CMK (cell line): ENCODE results near the gene FLOT2.
A peak's percentile ranks its signal among the peaks of the same experiment; 100 is the strongest.
"Not testable (repeated sequence)": the region's sequence is repeated elsewhere in the genome, so short reads cannot be mapped to it uniquely, and the experiment has no call there.

Experiments
- DNase-seq: peaks from one replicate; pipeline ENCODE4 v3.0.0-alpha.2; 2010; ENCODE audit warnings: low read depth

The FLOT2 gene

DNA sequence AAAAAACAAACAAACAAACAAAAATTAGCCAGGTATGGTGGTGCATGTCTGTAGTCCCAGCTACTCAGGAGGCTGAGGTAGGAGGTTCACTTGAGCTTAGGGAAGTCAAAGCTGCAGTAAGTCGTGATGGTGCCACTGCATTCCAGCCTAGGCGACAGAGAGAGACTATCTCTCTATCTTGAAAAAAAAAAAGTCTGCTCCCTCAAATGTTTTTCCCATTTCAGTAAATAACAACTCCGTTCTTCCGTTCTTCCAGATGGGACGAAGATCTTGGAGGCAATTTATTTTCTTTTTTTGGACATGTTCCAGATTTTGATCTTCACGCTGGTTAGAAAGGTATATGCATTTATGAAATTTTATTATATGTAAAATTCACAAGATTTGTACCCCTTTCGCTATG, 23.7 kb downstream of the FLOT2 start:
- no peak for DNase-seq

DNA sequence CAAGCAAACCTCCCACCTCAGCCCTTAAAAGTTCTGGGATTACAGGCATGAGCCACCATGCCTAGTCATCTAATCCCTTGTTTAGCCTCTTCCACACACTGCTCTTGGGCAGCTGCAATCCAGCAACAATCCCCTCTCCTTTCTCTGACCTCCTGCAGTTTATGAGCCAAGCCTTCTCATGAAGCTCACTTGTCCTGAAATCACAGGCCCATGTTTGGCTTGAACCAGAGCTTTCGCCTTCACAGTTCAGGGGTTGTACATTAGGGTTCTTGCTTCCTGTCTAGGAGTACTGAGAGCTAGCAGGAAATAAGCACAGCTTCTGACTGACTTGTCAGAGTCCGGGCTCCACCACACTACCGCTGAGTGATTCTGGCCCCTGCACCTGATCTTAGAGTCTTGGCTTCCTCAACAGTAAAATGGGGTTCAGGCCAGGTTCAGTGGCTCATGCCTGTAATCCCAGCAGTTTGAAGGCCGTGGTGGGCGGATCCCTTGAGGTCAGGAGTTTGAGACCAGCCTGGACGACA, 26.4 kb downstream of the FLOT2 start:
- DNase-seq, result no peak

DNA sequence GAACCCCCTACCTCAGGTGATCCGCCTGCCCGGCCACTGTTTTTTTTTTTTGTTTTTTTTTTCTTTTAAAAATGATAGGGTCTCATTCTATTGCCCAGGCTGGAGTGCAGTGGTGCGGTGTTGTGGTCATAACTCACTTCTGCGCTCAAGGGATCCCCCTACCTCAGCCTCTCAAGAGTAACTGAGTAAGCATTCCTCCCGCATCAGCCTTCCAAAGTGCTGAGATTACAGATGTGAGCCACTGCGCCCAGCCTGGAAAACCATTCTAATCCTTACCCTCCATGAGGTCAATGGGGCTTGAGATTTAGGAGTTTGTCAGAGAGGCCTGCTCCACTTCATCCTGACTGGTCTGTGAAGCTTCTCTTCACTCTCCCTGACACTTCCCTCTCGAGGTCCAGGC, 30.3 kb downstream of the FLOT2 start:
- no peak for DNase-seq

DNA sequence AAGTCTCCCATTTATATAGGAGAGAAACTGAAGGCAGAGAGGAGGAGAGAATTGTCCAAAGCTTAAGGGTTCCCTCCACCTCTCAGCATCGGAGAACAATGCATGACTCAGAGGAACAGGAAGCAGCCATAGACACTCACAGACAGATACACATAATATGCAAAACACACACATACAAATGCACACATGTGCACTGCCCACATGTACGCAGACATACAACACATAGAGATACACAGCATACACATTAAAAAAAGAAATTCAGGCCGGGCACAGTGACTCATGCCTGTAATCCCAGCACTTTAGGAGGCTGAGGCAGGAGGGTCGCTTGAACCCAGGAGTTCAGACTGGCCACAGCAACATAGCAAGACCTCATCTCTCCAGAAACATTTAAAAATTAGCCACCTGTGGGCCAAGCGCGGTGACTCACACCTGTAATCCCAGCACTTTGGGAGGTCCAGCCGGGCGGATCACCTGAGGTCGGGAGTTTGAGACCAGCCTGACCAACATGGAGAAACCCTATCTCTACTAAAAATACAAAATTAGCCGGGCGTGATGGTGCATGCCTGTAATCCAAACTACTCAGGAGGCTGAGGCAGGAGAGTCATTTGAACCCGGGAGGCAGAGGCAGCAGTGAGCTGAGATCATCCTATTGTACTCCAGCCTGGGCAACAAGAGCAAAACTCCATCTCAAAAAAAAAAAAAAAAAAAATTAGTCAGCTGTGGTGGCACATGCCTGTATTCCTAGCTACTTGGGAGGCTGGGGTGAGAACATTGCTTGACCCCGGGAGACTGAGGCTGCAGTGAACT, 31.4 kb downstream of the FLOT2 start:
- DNase-seq, result no peak

DNA sequence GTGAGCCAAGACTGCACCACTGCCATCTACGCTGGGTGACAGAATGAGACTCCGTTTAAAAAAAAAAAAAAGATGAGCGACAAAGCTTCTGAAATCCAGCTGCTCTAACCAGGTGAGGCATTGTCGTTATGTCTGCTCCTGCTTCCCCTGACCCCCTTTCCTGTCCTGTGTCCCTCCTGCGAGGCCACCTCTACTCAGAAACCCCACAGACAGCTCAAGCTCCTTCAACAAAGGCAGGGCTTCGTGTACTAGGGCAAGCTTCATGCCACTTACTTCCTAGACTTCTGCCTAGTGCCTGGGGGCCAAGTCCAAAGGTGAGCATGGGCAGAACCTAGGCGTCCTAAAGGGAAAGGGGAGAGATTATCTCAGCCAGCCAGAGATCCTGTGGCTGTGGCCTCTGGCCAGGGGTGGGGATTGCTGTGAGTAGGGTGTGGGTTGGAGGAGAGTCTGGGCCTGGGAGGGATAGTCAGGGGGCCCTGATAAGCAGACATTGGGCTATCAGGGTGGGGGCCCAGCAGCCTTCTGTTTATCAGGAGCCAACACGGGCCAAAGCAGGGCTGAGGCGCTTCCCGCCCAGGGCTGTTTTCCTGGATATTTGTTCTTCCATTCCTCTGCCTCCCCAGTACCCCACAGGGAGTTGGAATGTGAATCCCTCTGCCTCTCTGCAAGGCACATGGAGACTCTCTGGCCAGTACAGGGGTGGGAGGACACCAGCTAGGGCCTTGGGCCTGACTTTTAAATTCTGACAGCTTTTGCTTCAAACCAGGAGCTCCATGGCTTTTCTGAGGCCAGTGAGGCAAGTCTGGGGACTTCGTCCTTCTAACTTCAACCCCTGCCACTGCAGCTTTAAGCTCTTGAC, 32.3 kb downstream of the FLOT2 start:
- DNase-seq, result peak; percentile 89

DNA sequence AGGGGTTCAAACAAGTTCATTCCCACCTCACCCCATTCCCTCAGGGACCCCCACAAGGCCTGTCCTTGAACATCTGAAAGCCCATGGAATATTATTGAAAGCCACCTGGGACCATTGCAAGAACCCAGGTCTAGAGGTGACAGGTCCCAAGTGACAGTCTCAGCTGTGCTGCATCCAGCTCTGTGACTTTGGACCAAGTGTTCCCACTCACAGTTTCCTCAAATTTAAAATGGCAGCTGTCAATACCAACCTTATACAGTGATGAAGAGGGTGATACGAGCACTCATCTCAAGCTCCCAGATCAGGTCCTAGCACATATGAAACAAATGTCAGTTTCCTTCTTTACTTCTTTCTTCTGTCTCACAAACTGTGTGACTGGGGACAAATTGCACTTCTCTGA, 33.6 kb downstream of the FLOT2 start:
- no peak for DNase-seq

DNA sequence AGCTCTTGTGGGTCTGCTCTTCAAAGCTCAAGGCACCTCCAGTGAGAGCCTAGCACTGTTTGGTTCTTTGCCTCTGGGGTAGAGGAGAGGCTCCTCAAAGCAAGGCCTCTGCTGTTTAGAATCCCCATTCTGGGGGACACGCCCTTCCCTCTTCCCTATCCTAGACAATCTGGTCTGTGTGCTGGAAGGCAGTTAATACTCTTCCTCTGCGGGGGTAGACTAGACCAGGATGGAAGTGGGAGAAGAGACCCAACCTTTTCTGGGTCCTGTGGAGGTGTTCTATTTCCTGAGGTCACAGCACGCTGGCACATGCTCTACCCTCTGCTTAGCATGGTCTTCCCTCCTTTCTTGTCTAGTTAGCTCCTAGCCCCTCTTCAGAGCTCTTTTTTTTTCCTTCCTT, 35.0 kb downstream of the FLOT2 start:
- no peak for DNase-seq

DNA sequence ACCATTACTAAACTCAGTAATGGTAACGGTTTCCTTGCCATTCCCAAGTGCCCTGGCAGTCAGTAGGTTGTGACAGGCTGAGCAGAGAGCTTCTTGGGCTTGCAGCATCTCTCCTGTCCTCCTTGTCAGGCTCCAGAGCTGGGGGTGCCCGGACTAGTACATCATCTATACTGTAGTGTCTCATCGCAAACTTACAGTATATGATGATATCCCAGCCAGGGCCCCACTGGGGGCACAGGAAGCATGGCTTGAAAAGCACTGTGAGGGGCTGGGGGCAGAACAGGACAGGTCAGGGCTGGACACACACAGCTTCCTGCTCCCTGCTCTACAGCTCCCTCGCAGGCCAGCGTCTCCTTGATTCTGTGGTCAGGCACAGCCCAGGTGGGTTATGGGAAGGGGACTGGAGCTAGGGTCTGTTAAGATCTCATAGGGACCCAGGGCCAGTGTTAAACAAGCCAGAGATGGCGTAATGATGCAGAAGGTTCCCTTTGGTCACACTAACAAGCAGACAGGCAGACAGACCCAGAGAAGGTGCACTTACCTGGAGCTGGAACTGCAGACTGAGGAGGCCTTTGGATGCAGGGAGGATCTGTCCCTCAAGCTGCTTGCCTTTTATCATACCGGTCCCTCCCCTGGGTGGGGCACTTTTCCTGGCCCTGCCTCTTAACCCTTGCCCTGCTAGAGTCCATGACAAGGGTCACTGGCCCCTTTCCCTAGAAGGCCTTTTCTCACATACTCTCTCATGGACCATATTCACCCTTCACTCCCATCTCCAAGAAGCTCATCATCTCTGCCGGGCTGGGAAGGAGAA, 35.9 kb downstream of the FLOT2 start:
- no peak for DNase-seq

DNA sequence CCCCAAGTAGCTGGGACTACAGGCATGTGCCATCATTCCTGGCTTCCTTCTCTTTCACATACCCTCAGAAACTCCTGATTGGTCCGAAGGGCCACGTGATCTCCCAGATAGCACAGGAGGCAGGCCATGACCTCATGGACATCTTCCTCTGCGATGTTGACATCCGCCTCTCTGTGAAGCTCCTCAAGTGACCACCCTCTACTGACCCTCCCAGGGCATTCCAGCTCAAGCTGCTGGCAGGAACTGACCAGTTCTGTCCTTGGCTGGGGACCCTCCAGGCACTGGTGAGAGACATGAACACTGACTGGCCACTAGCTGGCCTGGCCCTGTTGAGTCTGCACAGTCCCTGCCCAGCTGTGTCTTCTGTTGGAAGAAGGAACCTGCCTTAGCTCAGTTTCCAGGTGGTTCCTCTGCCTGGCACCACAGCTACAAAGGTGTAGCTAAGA, 37.1 kb downstream of the FLOT2 start:
- no peak for DNase-seq

DNA sequence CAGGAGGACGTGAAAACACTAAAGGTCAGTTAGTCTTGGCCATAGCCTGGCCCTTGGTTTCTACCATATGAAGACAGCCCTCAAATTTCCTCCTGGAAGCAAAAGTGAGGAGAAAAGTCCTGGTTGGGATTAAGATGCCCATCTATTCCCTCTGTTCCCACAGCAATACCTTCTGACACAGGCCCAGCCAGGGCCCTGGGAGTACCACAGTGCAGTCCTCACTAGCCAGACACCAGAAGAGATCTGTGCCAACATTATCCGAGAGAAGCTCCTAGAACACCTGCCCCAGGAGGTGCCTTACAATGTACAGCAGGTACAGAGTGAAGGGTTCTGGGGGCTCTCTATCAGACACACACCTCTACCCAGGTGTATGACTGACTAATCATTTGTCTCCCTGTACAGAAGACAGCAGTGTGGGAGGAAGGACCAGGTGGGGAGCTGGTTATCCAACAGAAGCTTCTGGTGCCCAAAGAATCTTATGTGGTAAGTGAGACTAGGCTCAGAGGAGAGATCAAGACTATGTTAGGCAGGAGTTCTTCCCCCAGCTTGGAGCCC, 38.7 kb downstream of the FLOT2 start:
- no peak for DNase-seq

DNA sequence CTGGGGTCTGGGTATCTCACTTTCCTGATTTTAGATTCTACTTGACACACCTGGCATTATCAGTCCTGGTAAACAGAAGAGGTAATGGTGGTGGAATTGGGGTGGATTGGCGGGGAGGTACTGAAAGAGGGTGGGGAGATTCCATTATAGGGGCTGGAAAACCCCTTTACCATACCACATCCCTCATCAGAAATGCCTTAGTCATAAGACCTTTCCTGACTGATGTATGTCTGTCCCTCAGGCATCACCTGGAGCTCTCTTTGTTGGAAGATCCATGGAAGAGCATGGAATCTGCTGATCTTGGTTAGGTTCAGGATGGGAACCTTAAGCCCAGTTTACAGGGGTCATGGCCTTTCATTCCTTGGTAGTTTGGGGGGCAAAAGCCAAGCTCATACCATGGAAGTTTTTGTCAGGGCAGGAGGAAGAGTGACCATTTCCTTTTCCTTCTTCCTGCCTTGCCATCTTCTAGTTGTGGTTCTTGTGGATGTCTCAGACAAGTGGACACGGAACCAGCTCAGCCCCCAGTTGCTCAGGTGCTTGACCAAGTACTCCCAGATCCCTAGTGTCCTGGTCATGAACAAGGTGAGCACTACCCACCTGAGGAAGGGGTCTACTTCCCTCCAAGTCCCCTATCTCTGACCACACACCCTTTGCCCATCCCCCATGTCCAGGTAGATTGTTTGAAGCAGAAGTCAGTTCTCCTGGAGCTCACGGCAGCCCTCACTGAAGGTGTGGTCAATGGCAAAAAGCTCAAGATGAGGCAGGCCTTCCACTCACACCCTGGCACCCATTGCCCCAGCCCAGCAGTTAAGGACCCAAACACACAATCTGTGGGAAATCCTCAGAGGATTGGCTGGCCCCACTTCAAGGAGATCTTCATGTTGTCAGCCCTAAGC, 39.4 kb downstream of the FLOT2 start:
- DNase-seq, result no peak

DNA sequence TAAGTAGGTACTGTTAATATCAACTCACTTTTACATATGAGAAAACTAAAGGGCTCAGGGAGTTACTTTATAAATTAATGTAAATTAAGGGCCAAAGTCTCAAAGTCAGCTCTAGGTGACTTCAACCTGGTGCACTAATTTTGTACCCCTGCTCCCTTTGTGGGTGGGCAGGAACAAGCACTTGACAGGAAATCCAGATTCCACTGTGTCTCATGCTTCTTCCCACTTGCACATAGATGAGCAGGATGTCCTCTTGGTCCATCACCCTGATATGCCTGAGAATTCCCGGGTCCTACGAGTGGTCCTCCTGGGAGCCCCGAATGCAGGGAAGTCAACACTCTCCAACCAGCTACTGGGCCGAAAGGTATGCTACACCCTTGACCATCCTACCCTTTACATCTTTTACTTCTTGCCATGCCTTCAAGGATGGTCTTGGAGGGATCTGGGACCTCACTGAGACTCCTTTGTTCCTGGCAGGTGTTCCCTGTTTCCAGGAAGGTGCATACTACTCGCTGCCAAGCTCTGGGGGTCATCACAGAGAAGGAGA, 41.4 kb downstream of the FLOT2 start:
- no peak for DNase-seq

DNA sequence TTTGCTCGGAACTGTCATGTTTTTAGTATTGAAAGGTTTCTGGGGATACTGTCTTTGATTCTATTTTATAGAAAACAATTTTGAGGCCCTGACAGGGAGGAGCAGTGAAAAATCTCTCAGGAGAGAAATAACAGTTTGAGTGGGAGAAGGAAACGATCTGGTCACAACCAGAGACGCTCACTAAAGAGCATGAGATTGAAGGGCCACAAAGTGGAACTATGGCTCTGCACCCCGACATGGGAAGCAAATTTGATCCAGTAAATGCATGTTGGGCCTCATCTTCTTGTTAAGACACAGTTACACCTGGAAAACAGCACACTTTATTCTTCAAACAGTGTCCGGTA, 42.2 kb downstream of the FLOT2 start:
- DNase-seq, result no peak

DNA sequence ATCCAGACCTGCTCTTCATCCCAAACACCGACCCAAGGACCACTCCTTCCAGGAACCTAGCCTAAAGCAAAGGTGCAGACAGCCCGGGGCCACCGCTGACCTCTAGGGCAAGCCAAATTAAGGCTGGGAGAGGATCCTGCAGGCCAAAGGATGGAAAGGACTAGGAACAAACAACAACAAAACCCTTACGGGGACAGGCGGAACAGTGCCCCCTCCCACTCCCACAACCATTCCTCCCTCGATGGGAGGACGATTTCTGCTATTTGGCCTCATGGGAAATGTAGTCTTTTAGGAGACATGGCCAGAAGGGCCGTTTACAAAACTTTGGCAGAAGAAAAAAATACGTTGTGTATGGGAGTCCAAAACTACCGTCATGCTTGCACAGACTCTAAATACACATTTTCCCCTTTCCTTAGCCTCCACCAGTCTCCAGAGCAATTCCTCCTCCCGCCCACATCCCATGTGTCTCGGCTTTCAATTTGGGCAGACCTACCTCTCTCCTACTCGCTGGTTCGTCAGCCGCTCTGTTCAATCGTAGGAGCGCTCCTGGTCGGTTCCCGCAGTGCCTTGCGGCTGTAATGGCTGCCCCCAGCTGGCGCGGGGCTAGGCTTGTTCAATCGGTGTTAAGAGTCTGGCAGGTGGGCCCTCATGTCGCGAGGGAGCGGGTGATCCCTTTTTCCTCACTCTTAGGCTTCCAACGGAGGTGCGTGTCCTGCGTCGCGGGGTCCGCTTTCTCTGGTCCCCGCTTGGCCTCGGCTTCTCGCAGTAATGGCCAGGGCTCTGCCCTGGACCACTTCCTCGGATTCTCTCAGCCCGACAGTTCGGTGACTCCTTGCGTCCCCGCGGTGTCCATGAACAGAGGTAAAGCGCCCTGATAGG, 42.8 kb downstream of the FLOT2 start, which contains the start of gene ERAL1:
ERAL1 (plus strand) TSS at position 560 of the 879 bp plus-strand sequence; CDS start at position 579, 19 bp downstream.
- no peak for DNase-seq

DNA sequence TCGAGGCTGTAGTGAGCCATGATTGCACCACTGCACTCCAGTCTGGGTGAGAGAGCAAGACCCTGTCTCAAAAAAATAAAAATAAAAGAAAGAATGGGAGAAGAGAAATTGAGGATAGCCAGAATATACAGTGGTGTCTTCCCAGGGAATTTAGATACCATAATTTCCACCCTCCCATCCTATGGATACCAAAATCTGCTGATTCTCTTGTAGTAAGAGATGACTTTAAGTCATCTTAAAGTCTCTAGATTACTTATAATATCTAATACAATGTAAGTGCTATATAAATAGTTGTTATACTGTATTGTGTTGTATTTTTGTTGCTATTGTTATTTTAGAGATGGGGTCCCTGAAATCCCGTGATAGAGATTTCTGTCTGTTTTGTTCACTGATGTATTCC, 44.2 kb downstream of the FLOT2 start:
- DNase-seq, result no peak

DNA sequence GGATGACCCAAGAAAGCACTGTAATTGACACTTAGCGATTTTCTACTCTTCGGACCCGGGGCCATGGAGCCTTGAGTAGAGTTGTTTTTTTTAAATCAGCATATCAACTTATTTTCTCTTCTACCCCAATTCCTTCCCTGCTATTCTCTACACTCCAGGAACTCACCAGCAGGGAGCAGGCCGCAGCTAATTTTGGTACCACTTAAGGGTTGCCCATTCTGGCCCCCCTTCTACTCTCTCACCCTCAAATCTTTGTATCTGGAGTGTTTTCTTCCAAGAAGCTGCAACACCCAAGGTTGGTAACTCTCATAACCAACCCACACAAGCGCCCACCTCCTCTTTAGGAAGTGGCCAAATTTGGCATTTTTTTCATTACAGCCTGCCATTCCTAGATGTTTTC, 48.3 kb downstream of the FLOT2 start:
- no peak for DNase-seq

DNA sequence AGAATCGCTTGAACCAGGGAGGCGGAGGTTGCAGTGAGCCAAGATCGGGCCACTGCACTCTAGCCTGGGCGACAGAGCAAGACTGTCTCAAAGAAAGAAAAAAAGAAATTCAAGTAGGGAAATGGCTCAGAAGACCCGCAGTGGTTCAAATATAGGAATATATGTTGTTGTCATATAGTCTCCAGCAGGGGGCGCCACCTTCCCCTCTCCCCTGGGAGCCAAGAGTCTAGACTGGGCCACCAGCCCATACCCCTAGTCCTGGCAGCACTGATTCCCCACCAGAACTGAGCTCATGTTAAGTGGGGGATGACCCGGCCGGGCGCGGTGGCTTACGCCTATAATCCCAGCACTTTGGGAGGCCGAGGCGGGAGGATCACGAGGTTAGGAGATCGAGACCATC, 48.9 kb downstream of the FLOT2 start:
- not testable (repeated sequence) for DNase-seq

DNA sequence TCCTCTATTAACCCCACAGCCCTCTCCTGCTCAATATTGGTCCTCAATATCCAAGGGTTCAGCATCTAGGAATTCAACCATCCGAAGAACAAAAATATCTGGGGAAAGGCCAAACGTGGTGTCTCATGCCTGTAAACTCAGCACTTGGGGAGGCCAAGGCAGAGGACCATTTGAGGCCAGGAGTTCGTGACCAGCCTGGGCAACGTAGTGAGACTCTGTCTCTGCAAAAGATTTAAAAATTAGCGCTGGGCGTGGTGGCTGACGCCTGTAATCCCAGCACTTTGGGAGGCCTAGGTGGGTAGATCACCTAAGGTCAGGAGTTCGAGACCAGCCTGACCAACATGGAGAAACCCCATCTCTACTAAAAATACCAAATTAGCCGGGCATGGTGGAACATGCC, 50.8 kb downstream of the FLOT2 start:
- not testable (repeated sequence) for DNase-seq

DNA sequence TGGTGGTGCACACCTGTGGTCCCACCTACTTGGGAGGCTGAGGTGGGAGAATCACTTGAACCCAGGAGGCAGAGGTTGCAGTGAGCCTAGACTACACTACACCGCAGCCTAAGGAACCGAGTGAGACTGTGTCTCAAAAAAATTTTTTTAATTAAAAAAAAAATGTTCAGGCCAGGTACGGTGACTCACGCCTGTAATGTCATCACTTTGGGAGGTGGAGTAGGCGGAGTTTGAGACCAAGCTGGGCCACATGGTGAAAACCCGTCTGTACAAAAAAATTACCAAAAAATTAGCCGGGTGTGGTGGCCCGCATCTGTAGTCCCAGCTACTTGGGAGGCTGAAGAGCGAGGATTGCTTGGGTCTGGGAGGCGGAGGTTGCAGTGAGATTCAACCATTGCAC, 51.3 kb downstream of the FLOT2 start:
- DNase-seq, result no peak

DNA sequence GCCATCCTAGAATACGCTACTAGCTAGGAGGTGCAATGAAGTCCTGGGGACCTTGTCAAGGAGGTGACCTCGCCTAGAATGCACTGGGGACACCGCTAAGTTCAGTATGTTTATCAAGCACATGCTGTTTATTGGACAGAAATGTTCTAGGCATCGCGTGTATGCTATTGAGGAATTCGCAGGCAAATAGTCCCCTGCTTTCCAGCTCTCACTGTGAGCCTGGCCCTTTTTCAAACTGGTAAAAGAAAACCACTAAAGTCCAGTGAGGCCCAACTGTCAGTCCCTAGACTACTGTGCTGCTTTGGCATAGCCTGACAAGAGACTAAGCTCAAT, 53.8 kb downstream of the FLOT2 start:
- no peak for DNase-seq
